Measurements from ENCODE around the gene TGFB1. TPM values are rescaled to one million over a fixed set of nuclear protein-coding genes. Genes with fewer than 3 reads are reported as not detected.

TGFB1 gene
- total RNA-seq, 1 experiment from 2014 or later = 30.1 TPM

DNA sequence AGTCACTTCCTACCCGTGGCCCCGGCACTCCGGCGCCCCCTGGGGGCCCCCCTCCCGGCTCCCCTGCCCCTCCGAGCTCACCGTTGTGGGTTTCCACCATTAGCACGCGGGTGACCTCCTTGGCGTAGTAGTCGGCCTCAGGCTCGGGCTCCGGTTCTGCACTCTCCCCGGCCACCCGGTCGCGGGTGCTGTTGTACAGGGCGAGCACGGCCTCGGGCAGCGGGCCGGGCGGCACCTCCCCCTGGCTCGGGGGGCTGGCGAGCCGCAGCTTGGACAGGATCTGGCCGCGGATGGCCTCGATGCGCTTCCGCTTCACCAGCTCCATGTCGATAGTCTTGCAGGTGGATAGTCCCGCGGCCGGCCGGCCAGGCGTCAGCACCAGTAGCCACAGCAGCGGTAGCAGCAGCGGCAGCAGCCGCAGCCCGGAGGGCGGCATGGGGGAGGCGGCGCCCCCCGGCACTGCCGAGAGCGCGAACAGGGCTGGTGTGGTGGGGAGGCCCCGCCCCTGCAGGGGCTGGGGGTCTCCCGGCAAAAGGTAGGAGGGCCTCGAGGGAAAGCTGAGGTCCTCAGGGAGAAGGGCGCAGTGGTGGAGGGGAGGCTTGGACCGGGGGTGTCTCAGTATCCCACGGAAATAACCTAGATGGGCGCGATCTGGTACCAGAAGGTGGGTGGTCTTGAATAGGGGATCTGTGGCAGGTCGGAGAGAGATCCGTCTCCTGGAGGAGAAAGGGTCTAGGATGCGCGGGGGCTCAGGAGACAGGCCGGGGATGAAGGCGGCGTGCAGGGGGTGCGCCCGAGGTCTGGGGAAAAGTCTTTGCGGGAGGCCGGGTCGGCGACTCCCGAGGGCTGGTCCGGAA lies 885 bp downstream of the TGFB1 start:
- no peak overlapping the region for H3K56ac ChIP-seq (ENCODE audit: insufficient read length, low read depth, low read length)
- no peaks in the 10 kb centered on the region for H3K79me1 ChIP-seq (ENCODE audit: insufficient read depth, low read depth, low read length, poor library complexity, severe bottlenecking)
- H2AFZ ChIP-seq (ENCODE audit: low read length) = no peak overlapping the region
- Mint-ChIP-seq H3K36me3 (ENCODE audit: insufficient read depth in 1 of 3, low read depth in 3 of 3) (peaks cover 0 to 18% (median 3%) of the 10 kb centered on the region in 3 experiments; a peak in 4 of 7 replicates), H3K27me3 (ENCODE audit: low read depth) (peaks cover 44% of the 10 kb centered on the region), H3K4me1 (peaks cover 21 to 22% of the 10 kb centered on the region in 2 experiments), H3K27ac (no peak overlapping the region), H3K4me3 (peak overlapping the region; percentile 75 to 93), H3K9me3 (no peaks in the 10 kb centered on the region; a peak in 1 of 5 replicates)
- no peak overlapping the region for H4K5ac ChIP-seq (ENCODE audit: insufficient read length, low read depth, low read length)
- no peak overlapping the region for H3K18ac ChIP-seq (ENCODE audit: insufficient read length, low read depth, low read length)
- peaks cover 10% of the 10 kb centered on the region; the same call in 1 of the 2 replicates for H3K27me3 ChIP-seq (ENCODE audit: insufficient read depth, low read length)
- no peak overlapping the region for H4K91ac ChIP-seq (ENCODE audit: insufficient read length, low read depth, low read length)
- no peak overlapping the region for H3T11ph ChIP-seq (ENCODE audit: low read length)
- no peak overlapping the region for H3K4ac ChIP-seq (ENCODE audit: low read depth, low read length)
- TF ChIP-seq, protein P1, sequence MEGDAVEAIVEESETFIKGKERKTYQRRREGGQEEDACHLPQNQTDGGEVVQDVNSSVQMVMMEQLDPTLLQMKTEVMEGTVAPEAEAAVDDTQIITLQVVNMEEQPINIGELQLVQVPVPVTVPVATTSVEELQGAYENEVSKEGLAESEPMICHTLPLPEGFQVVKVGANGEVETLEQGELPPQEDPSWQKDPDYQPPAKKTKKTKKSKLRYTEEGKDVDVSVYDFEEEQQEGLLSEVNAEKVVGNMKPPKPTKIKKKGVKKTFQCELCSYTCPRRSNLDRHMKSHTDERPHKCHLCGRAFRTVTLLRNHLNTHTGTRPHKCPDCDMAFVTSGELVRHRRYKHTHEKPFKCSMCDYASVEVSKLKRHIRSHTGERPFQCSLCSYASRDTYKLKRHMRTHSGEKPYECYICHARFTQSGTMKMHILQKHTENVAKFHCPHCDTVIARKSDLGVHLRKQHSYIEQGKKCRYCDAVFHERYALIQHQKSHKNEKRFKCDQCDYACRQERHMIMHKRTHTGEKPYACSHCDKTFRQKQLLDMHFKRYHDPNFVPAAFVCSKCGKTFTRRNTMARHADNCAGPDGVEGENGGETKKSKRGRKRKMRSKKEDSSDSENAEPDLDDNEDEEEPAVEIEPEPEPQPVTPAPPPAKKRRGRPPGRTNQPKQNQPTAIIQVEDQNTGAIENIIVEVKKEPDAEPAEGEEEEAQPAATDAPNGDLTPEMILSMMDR (conservative IDR thresholded peaks at IDR 0.05) = peak; percentile 65
- no peaks in the 10 kb centered on the region for H4K20me1 ChIP-seq (ENCODE audit: control insufficient read depth, insufficient read depth, insufficient read length)
- no peak overlapping the region for H3K9ac ChIP-seq (ENCODE audit: extremely low read depth, insufficient read length, low read length)
- no peaks in the 10 kb centered on the region for H3K79me2 ChIP-seq (ENCODE audit: insufficient read depth, low read length)
- no peaks in the 10 kb centered on the region for H3K9me3 ChIP-seq (ENCODE audit: control insufficient read depth, low read depth, low read length)
- H3K4me2 ChIP-seq (ENCODE audit: insufficient read depth, insufficient read length, low read length) = peak overlapping the region; percentile 63
- no peak overlapping the region for H3K23ac ChIP-seq (ENCODE audit: insufficient read length, low read depth, low read length)
- H2BK15ac ChIP-seq (ENCODE audit: low read depth, low read length) = no peak overlapping the region
- peaks cover 26% of the 10 kb centered on the region for H3K23me2 ChIP-seq (ENCODE audit: insufficient read length, low read depth, low read length, poor library complexity, severe bottlenecking)
- no peak overlapping the region for H4K8ac ChIP-seq (replicated peaks; ENCODE audit: insufficient read length, low read depth, low read length)
- H2BK12ac ChIP-seq (ENCODE audit: insufficient read length, low read depth, low read length) = no peak overlapping the region
- H2AK5ac ChIP-seq (ENCODE audit: insufficient read length, low read length) = no peak overlapping the region
- WGBS (ENCODE audit: extremely low coverage, insufficient read length, low lambda C conversion rate) = no CpG with 5 or more reads among the region's 71 CpGs
- no peak overlapping the region for H2BK120ac ChIP-seq (ENCODE audit: low read depth, low read length, poor library complexity, severe bottlenecking)
- peak; percentile 73 for DNase-seq
- no peak overlapping the region for H2BK5ac ChIP-seq (ENCODE audit: insufficient read length, low read length)
- no peak overlapping the region for H3K27ac ChIP-seq (ENCODE audit: insufficient read length, low read depth, low read length)
- no peaks in the 10 kb centered on the region; the same call in 1 of the 2 replicates for H3K4me1 ChIP-seq (ENCODE audit: insufficient read depth, low read length)
- no peak overlapping the region for H2BK20ac ChIP-seq (ENCODE audit: low read depth, low read length, poor library complexity, severe bottlenecking)
- peak overlapping the region; percentile 55; the same call in 1 of the 2 replicates for H3K14ac ChIP-seq (ENCODE audit: insufficient read depth, low read length)

Data from H9 (cell line).